GM23338 (cell line): ENCODE measurements around the gene ZSWIM5.

Experiments used
- CREB1 ChIP-seq: fragments of 250-450 bp; sonication (Bioruptor Pico); IDR thresholded peaks from 2 replicates; pipeline ENCODE4 v1.5.0; 2020; ENCODE audit warnings: low read depth, mild to moderate bottlenecking, moderate library complexity
- EZH2 ChIP-seq: fragments of 200-600 bp; sonication (generic); IDR thresholded peaks from one replicate; pipeline ENCODE4 v1.8.0; 2017; ENCODE audit warnings: antibody characterized with exemption, mild to moderate bottlenecking, low read depth; ENCODE audit not compliant: unreplicated experiment
- EZH2phosphoT487 ChIP-seq: fragments of 200-600 bp; sonication (generic); IDR thresholded peaks from one replicate; pipeline ENCODE4 v1.8.1; 2018; ENCODE audit warnings: antibody characterized with exemption; ENCODE audit not compliant: unreplicated experiment
- JUNB ChIP-seq: IDR thresholded peaks from one replicate; pipeline ENCODE4 v1.6.1; 2016; ENCODE audit warnings: antibody characterized with exemption; ENCODE audit not compliant: unreplicated experiment
- POLR2AphosphoS5 ChIP-seq: IDR thresholded peaks from 2 replicates; pipeline ENCODE4 v1.6.1; 2016; ENCODE audit warnings: antibody characterized with exemption, low read depth
- ZNF114 ChIP-seq: fragments of 250-450 bp; sonication (Bioruptor Pico); IDR thresholded peaks from 2 replicates; pipeline ENCODE4 v1.5.0; 2020; ENCODE audit warnings: mild to moderate bottlenecking, moderate library complexity
- ZNF331 ChIP-seq: fragments of 250-450 bp; sonication (Bioruptor Pico); IDR thresholded peaks from 2 replicates; pipeline ENCODE4 v1.5.0; 2020; ENCODE audit warnings: low read depth, mild to moderate bottlenecking, moderate library complexity
- TF ChIP-seq, protein P1 (sequence below), 2 experiments: fragments of 200-600 bp in 1 of 2; sonication (generic) in 1 of 2; conservative IDR thresholded peaks; 2 replicates each; pipeline versions ENCODE4 v1.5.1 to v1.6.1; 2016 to 2017; ENCODE audit warnings: antibody characterized with exemption in 2 of 2, low read depth in 2 of 2, mild to moderate bottlenecking in 2 of 2, moderate library complexity in 1 of 2
- TF ChIP-seq, protein P2 (sequence below): IDR thresholded peaks from one replicate; pipeline ENCODE4 v1.6.1; 2018; ENCODE audit warnings: antibody characterized with exemption; ENCODE audit not compliant: unreplicated experiment
- TF ChIP-seq, protein P3 (sequence below): fragments of 250-450 bp; sonication (Bioruptor Pico); IDR thresholded peaks from 2 replicates; pipeline ENCODE4 v1.5.0; 2020; ENCODE audit warnings: mild to moderate bottlenecking, moderate library complexity

DNA sequence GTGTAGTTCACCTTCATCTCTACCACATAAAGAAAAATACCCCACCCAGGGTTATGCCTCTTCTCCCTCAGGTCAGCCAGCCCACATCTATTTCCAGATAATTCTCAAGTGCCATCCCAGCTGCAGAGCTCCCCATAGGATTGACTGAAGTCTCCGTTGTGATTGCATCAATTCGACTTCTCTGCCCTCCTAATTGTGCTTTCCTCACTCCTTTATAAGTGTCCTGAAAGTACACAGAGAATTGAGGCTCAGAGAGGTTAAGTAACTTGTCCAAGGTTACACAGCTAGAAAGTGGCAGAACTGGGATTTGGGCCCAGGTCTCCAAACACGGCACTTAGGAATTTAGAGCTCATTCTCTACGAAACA, 15.0 kb downstream of the ZSWIM5 start:
- TF ChIP-seq, protein P1, sequence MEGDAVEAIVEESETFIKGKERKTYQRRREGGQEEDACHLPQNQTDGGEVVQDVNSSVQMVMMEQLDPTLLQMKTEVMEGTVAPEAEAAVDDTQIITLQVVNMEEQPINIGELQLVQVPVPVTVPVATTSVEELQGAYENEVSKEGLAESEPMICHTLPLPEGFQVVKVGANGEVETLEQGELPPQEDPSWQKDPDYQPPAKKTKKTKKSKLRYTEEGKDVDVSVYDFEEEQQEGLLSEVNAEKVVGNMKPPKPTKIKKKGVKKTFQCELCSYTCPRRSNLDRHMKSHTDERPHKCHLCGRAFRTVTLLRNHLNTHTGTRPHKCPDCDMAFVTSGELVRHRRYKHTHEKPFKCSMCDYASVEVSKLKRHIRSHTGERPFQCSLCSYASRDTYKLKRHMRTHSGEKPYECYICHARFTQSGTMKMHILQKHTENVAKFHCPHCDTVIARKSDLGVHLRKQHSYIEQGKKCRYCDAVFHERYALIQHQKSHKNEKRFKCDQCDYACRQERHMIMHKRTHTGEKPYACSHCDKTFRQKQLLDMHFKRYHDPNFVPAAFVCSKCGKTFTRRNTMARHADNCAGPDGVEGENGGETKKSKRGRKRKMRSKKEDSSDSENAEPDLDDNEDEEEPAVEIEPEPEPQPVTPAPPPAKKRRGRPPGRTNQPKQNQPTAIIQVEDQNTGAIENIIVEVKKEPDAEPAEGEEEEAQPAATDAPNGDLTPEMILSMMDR (conservative IDR thresholded peaks at IDR 0.05; ENCODE audit: low read depth in 2 of 2) = no peak
- no peak for TF ChIP-seq POLR2AphosphoS5
- TF ChIP-seq ZNF331 (CRISPR knock-in tag) = no peak
- TF ChIP-seq, protein P2, sequence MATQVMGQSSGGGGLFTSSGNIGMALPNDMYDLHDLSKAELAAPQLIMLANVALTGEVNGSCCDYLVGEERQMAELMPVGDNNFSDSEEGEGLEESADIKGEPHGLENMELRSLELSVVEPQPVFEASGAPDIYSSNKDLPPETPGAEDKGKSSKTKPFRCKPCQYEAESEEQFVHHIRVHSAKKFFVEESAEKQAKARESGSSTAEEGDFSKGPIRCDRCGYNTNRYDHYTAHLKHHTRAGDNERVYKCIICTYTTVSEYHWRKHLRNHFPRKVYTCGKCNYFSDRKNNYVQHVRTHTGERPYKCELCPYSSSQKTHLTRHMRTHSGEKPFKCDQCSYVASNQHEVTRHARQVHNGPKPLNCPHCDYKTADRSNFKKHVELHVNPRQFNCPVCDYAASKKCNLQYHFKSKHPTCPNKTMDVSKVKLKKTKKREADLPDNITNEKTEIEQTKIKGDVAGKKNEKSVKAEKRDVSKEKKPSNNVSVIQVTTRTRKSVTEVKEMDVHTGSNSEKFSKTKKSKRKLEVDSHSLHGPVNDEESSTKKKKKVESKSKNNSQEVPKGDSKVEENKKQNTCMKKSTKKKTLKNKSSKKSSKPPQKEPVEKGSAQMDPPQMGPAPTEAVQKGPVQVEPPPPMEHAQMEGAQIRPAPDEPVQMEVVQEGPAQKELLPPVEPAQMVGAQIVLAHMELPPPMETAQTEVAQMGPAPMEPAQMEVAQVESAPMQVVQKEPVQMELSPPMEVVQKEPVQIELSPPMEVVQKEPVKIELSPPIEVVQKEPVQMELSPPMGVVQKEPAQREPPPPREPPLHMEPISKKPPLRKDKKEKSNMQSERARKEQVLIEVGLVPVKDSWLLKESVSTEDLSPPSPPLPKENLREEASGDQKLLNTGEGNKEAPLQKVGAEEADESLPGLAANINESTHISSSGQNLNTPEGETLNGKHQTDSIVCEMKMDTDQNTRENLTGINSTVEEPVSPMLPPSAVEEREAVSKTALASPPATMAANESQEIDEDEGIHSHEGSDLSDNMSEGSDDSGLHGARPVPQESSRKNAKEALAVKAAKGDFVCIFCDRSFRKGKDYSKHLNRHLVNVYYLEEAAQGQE = no peak
- TF ChIP-seq EZH2 = no peak
- no peak for TF ChIP-seq EZH2phosphoT487
- TF ChIP-seq CREB1 = no peak
- no peak for TF ChIP-seq JUNB
- TF ChIP-seq, protein P3, sequence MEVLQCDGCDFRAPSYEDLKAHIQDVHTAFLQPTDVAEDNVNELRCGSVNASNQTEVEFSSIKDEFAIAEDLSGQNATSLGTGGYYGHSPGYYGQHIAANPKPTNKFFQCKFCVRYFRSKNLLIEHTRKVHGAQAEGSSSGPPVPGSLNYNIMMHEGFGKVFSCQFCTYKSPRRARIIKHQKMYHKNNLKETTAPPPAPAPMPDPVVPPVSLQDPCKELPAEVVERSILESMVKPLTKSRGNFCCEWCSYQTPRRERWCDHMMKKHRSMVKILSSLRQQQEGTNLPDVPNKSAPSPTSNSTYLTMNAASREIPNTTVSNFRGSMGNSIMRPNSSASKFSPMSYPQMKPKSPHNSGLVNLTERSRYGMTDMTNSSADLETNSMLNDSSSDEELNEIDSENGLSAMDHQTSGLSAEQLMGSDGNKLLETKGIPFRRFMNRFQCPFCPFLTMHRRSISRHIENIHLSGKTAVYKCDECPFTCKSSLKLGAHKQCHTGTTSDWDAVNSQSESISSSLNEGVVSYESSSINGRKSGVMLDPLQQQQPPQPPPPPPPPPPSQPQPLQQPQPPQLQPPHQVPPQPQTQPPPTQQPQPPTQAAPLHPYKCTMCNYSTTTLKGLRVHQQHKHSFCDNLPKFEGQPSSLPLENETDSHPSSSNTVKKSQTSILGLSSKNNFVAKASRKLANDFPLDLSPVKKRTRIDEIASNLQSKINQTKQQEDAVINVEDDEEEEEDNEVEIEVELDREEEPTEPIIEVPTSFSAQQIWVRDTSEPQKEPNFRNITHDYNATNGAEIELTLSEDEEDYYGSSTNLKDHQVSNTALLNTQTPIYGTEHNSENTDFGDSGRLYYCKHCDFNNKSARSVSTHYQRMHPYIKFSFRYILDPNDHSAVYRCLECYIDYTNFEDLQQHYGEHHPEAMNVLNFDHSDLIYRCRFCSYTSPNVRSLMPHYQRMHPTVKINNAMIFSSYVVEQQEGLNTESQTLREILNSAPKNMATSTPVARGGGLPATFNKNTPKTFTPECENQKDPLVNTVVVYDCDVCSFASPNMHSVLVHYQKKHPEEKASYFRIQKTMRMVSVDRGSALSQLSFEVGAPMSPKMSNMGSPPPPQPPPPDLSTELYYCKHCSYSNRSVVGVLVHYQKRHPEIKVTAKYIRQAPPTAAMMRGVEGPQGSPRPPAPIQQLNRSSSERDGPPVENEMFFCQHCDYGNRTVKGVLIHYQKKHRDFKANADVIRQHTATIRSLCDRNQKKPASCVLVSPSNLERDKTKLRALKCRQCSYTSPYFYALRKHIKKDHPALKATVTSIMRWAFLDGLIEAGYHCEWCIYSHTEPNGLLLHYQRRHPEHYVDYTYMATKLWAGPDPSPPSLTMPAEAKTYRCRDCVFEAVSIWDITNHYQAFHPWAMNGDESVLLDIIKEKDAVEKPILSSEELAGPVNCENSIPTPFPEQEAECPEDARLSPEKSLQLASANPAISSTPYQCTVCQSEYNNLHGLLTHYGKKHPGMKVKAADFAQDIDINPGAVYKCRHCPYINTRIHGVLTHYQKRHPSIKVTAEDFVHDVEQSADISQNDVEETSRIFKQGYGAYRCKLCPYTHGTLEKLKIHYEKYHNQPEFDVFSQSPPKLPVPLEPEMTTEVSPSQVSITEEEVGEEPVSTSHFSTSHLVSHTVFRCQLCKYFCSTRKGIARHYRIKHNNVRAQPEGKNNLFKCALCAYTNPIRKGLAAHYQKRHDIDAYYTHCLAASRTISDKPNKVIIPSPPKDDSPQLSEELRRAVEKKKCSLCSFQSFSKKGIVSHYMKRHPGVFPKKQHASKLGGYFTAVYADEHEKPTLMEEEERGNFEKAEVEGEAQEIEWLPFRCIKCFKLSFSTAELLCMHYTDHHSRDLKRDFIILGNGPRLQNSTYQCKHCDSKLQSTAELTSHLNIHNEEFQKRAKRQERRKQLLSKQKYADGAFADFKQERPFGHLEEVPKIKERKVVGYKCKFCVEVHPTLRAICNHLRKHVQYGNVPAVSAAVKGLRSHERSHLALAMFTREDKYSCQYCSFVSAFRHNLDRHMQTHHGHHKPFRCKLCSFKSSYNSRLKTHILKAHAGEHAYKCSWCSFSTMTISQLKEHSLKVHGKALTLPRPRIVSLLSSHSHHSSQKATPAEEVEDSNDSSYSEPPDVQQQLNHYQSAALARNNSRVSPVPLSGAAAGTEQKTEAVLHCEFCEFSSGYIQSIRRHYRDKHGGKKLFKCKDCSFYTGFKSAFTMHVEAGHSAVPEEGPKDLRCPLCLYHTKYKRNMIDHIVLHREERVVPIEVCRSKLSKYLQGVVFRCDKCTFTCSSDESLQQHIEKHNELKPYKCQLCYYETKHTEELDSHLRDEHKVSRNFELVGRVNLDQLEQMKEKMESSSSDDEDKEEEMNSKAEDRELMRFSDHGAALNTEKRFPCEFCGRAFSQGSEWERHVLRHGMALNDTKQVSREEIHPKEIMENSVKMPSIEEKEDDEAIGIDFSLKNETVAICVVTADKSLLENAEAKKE (CRISPR knock-in tag) = no peak
- TF ChIP-seq ZNF114 (CRISPR knock-in tag) = no peak
